Activated CD8-positive, alpha-beta memory T cell treated with anti-CD3 and anti-CD28 coated beads for 36 hours (primary cell): ENCODE measurements around the gene GNAL. TPM values are rescaled to one million over a fixed set of nuclear protein-coding genes. Genes with fewer than 3 reads are reported as not detected.

Source experiments
- CTCF ChIA-PET: fragments of 350-600 bp; sonication (Branson Sonifier 250); formaldehyde crosslinking; loops from one replicate; lab custom pipeline; 2021; ENCODE audit warnings: antibody characterized with exemption; lab: Charles Lee
- POLR2A ChIA-PET: fragments of 350-600 bp; sonication (Branson Sonifier 250); formaldehyde crosslinking; loops from one replicate; lab custom pipeline; 2021; ENCODE audit warnings: antibody characterized with exemption; lab: Charles Lee
- total RNA-seq, 2 experiments: library from RNA; stranded (reverse); gene quantifications; one replicate each; pipeline ENCODE4 v1.2.3, GENCODE V29; 2021

Gene GNAL
- total RNA-seq, 2 experiments from 2014 or later: 0.15 to 0.17 TPM

DNA sequence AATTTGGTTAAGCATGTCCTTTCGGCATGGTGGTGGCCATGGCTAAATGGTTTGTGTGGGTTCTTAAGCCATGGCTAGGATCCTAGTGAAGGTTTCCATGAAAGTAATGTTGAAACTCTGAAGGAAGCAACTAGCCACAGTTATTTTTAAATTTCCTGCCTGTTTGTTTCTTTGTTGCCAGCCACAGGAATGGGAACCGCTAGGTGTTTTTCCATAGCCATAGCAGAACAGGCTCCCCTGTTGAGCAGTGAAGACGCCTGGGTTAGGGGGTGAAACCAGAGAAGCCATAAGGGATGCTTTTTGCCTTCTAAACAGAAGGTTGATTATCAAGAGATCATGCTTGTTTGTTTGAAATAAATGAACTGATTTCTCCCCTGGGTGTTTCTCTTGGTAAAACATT lies 102.1 kb downstream of the GNAL start:
- POLR2A ChIA-PET: no interaction called here
- CTCF ChIA-PET: no interaction called here

DNA sequence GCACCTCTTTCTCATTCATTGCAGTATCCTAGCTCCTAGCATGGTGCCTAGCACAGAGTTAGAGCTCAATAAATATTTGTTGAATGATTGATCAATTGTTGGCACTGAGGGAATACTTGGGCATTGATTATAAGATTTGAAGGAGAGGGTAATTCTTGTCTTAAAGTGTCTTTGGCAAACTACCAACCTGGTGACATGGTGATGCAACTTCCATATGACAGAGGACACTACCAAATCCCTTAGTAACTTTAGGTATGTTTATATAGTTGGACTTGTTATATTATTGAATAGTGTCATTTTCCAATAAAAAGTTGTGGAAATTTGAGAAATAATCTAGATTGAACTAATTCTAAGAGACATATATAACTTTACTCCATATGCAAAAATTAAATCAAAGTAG lies 103.6 kb downstream of the GNAL start:
- CTCF ChIA-PET: no interaction called here

DNA sequence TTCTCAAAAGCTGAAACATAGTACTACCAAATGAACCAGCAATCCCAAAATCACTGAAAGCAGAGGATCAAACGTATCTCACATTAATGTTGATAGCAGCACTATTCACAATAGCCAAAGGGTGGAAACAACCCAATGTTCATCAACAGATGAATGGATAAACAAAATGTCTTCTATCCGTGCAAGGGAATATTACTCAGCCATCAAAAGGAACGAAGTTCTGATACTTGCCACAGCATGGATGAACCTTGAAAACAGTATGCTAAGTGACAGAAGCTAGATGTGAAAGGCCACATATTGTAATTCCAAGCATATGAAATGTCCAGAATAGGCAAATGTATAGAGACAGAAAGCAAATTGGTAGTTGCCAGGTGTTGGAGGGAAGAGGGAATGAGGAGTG lies 105.1 kb downstream of the GNAL start:
- ChIA-PET POLR2A (no interaction called here), CTCF (no interaction called here)

More for the DNA sequence above, 103.6 kb downstream of the GNAL start:
- POLR2A ChIA-PET: no interaction called here

DNA sequence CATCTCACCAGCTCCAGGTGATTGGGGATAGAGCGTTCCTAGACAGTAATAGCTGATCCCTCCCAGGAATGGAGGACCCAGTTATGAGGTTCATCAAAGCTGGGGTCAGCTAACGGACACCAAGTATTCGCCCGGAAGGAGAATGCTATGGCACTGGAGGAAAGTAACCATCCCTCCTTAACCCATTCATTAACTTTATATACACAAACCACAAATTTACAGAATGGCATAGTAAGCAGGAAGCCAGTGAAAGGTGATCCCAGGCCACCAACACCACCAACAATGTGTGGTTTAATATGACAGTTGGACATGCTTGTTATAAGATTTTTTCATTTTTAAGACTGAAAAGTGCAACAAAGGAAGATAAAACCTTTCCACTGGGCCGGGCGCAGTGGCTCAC lies 106.9 kb downstream of the GNAL start:
- CTCF ChIA-PET: interaction anchor here (1.1 kb wide), 1 partner anchor 36 kb away, joined by 3 read pairs; no protein-coding TSS in a partner anchor
- POLR2A ChIA-PET: no interaction called here

GRCh38 chr18:11798271-11798670 lies 109.2 kb downstream of the GNAL start:
- POLR2A ChIA-PET: no interaction called here

GRCh38 chr18:11799066-11799465 lies 110.0 kb downstream of the GNAL start:
- CTCF ChIA-PET: no interaction called here
- POLR2A ChIA-PET: no interaction called here

More at GRCh38 chr18:11798271-11798670, 109.2 kb downstream of the GNAL start:
- CTCF ChIA-PET: no interaction called here

- ChIA-PET POLR2A (no interaction called here), CTCF (no interaction called here)
These were observed 111.7 kb downstream of the GNAL start for GRCh38 chr18:11800566-11801334.

GRCh38 chr18:11801573-11801972 lies 112.5 kb downstream of the GNAL start:
- ChIA-PET CTCF (no interaction called here), POLR2A (no interaction called here)

DNA sequence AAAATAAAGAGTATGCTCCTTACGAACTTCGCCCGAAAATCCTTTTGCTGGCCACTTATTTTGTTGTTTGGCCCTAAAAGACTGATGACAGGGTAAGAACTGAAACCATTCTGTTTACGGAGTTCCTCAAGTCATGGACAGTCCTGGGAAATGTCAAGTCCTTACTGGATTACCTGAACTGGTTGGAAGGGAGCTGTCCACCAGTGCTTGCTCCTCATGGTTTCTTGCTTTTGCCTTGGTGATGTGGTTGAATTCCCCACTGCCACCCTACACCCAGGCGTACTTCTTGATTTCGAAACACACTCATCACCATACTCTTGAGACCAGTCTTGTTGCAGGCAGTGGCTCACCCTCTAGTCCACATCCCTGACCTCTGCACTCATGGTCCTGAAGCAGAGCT lies 113.1 kb downstream of the GNAL start:
- ChIA-PET CTCF (no interaction called here), POLR2A (no interaction called here)

- ChIA-PET POLR2A (no interaction called here), CTCF (no interaction called here)
These were observed 113.5 kb downstream of the GNAL start for GRCh38 chr18:11802586-11802985.

DNA sequence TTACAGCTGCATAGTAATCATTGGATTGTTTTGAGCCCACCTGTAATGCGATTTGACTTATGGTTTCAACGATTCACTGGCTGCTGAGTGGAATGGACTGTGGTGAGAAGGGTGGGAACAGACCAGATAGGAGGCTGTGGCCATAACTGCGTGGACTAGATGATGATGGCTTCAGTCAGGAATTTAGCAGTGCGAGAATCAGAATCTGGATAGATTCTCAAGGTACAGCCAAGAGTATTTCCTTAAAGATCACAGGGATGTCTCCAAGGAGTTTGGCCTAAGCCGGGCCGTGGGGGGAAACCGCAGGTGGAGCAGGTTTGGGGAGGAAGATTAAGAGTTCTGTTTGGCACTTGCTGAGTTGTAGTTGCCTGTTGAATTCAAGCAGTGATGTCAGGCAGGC lies 118.2 kb downstream of the GNAL start:
- ChIA-PET CTCF (no interaction called here), POLR2A (no interaction called here)

GRCh38 chr18:11808001-11808855 lies 119.2 kb downstream of the GNAL start:
- POLR2A ChIA-PET: no interaction called here
- CTCF ChIA-PET: no interaction called here

- CTCF ChIA-PET: no interaction called here
- POLR2A ChIA-PET: no interaction called here
These were observed 120.8 kb downstream of the GNAL start for GRCh38 chr18:11809895-11810294.

DNA sequence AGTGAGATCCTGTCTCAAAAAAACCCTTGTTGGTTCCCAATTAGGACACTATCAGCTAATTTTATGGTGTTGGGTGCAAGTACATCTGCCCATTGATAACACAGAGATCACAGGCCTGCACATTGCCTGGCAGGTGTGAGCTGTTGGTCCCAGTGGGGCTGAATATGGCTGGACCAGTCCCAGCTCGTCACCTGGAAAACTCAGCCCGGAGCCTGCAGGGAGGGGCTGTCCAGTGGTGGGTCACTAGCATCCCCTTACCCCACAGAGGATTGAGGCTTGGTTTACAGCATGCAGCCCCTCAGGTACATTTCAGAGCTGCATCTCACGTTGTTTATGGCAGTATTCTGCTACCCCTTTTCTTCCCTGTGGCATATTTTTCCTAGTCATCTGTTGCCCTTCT lies 121.3 kb downstream of the GNAL start:
- ChIA-PET CTCF (no interaction called here), POLR2A (no interaction called here)

- CTCF ChIA-PET: no interaction called here
- POLR2A ChIA-PET: no interaction called here
These were observed 121.9 kb downstream of the GNAL start for GRCh38 chr18:11811009-11811408.

- POLR2A ChIA-PET: no interaction called here
- CTCF ChIA-PET: no interaction called here
These were observed 128.2 kb downstream of the GNAL start for GRCh38 chr18:11817229-11817628.

DNA sequence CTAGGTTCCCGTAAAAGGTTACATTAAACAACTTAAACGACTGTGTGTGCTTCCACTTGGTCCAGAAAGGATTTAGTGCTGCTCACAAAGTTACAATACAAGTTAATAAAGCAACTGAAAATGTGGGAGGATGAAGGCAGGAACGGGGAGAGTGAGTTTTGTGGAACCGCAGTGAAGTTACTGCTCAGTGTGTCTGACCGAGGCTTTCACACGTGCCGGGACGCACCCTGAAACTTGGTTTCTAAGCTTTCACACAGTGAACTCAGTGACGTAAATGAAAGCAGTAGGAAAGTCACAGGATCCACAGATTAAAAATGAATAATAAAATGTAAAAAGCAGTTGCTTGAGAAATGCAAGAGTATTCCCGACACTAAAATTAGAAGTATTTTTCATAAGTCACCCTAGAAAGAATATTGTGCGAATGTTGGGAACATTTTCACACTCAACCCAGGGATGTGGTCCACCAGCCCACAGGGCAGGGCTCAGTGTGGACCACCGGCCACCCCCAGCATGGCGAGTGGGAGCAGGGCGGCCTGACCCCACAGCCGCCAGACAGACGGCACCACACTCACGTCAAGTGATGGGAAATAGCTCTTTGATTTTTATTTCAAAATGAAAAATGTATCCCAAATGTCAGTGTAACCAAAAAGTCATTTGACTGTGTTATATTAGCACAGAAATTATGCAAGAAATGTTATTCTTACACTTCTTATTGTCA lies 129.6 kb downstream of the GNAL start:
- CTCF ChIA-PET: no interaction called here

DNA sequence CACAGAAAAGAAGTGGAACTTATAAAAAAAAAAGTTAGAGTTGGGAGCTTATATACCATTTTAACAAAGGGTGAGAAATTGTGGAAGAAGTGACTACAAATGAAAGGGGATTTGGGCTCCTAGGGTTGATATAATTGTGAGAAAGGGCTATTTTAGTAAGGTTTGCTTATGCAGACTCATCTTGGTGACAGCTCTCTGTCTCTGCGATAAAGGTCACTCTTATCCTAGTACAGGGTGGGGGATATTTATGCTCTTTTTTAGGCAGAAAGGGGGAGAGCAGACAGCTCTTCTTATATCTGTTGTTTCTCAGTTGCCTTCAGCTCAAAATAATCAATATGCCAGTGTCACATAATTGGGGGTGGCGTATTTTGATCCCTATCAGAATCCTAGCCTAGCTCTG lies 130.9 kb downstream of the GNAL start:
- POLR2A ChIA-PET: no interaction called here
- CTCF ChIA-PET: no interaction called here

More for the DNA sequence above, 129.6 kb downstream of the GNAL start:
- POLR2A ChIA-PET: no interaction called here

GRCh38 chr18:11820697-11821096 lies 131.6 kb downstream of the GNAL start:
- POLR2A ChIA-PET: no interaction called here
- CTCF ChIA-PET: no interaction called here

DNA sequence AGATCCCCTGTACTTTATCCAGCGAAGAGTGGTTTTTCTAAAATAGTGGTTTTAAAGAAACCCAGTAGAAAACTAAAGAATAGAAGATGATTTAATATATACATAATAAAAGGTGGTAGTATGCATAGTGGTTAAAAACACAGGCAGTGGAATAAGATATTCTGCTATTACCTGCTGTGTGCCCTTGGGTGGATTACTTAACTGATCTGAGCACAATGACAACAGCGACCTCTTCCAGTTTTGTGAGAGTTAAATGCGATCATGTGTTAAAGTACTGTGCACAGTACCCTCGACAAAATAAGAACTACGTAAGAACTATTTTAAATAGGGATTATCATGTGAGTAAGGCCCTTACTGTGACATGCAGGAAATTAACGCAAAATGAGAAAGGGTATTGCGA lies 132.1 kb downstream of the GNAL start:
- CTCF ChIA-PET: no interaction called here
- POLR2A ChIA-PET: no interaction called here
